H1 (cell line): ENCODE results near the gene COA5. TPM values are rescaled to one million over a fixed set of nuclear protein-coding genes. Genes with fewer than 3 reads are reported as not detected.

Source experiments
- CTCF ChIA-PET: fragments of 300-600 bp; sonication (Branson Sonifier 250); formaldehyde crosslinking; loops from one replicate; lab custom pipeline; 2021; ENCODE audit not compliant: partially characterized antibody; lab: Charles Lee
- POLR2A ChIA-PET: fragments of 300-600 bp; sonication (Branson Sonifier 250); formaldehyde crosslinking; loops from one replicate; lab custom pipeline; 2021; ENCODE audit warnings: inconsistent platforms; ENCODE audit not compliant: partially characterized antibody; lab: Charles Lee
- DNase-seq, 2 experiments: peaks; one replicate each; pipeline versions ENCODE4 v3.0.0 to v3.0.0-alpha.2; 2010 to 2022; ENCODE audit warnings: low spot score in 2 of 2, low read depth in 1 of 2, mixed read lengths in 1 of 2
- FAIRE-seq: peaks from 2 replicates; lab custom pipeline; 2011; peaks lifted over from hg19 to GRCh38; lab: Jason Lieb, UNC
- H2AFZ ChIP-seq: 2 replicates; pipeline ENCODE4 v1.8.1; 2012; ENCODE audit warnings: low read length, inconsistent platforms
- H2AK5ac ChIP-seq: 2 replicates; pipeline ENCODE4 v1.6.1; 2013; ENCODE audit warnings: low read depth, low read length
- H2BK120ac ChIP-seq: replicated peaks from 2 replicates; pipeline ENCODE3; 2013; ENCODE audit warnings: low read depth, low read length, inconsistent platforms
- H2BK12ac ChIP-seq: 2 replicates; pipeline ENCODE4 v1.6.1; 2013; ENCODE audit warnings: low read depth, low read length
- H2BK15ac ChIP-seq: 2 replicates; pipeline ENCODE4 v1.6.1; 2013; ENCODE audit warnings: low read length
- H2BK20ac ChIP-seq: 2 replicates; pipeline ENCODE4 v1.6.1; 2013; ENCODE audit warnings: low read length
- H2BK5ac ChIP-seq: 2 replicates; pipeline ENCODE4 v1.6.1; 2013; ENCODE audit warnings: low read depth, low read length
- H3K14ac ChIP-seq: 2 replicates; pipeline ENCODE4 v1.6.1; 2013; ENCODE audit warnings: inconsistent platforms; ENCODE audit not compliant: insufficient read length
- H3K18ac ChIP-seq: 2 replicates; pipeline ENCODE4 v1.6.1; 2013; ENCODE audit warnings: low read length; ENCODE audit errors: extremely low read depth
- H3K23ac ChIP-seq: 2 replicates; pipeline ENCODE4 v1.6.1; 2013; ENCODE audit warnings: inconsistent platforms; ENCODE audit not compliant: insufficient read length
- H3K23me2 ChIP-seq: 2 replicates; pipeline ENCODE4 v1.6.1; 2013; ENCODE audit warnings: low read depth, low read length
- H3K27ac ChIP-seq: 2 replicates; pipeline ENCODE4 v1.6.1; 2011; ENCODE audit warnings: low read depth, low read length, inconsistent platforms
- H3K27me3 ChIP-seq, 4 experiments: replicated peaks in 1 of 4; 1 replicate in 1 of 4; 2 replicates in 3 of 4; pipeline versions ENCODE4 v1.6.1 to v1.8.1; 2011 to 2013; ENCODE audit warnings: low read length in 3 of 4, mild to moderate bottlenecking in 3 of 4, inconsistent platforms in 2 of 4, mixed read lengths in 2 of 4, moderate library complexity in 1 of 4; ENCODE audit not compliant: control insufficient read depth in 3 of 4, insufficient read depth in 3 of 4; ENCODE audit errors: extremely low read depth in 1 of 4
- H3K36me3 ChIP-seq, 4 experiments: 2 replicates each; pipeline versions ENCODE4 v1.6.1 to v1.8.1; 2011 to 2013; ENCODE audit warnings: mild to moderate bottlenecking in 4 of 4, low read length in 3 of 4, moderate library complexity in 2 of 4, control low read depth in 1 of 4, inconsistent platforms in 1 of 4; ENCODE audit not compliant: insufficient read depth in 4 of 4, control insufficient read depth in 2 of 4
- H3K4ac ChIP-seq: replicated peaks from 2 replicates; pipeline ENCODE3; 2013; ENCODE audit warnings: low read length, low read depth, mixed read lengths, inconsistent platforms; ENCODE audit not compliant: insufficient read length
- H3K4me1 ChIP-seq, 4 experiments: replicated peaks in 1 of 4; 1 replicate in 1 of 4; 2 replicates in 3 of 4; pipeline versions ENCODE4 v1.6.1 to v1.8.1; 2011 to 2013; ENCODE audit warnings: low read length in 3 of 4, inconsistent platforms in 2 of 4, mixed read lengths in 1 of 4; ENCODE audit not compliant: insufficient read depth in 4 of 4, control insufficient read depth in 3 of 4
- H3K4me2 ChIP-seq, 2 experiments: 2 replicates each; pipeline versions ENCODE4 v1.6.1 to v1.8.1; 2011 to 2013; ENCODE audit warnings: low read depth in 2 of 2, low read length in 2 of 2, control low read depth in 1 of 2, inconsistent platforms in 1 of 2, mild to moderate bottlenecking in 1 of 2; ENCODE audit not compliant: insufficient read depth in 1 of 2
- H3K4me3 ChIP-seq, 4 experiments: fragments of 200-600, 300-600 bp in 1 of 4; sonication (generic), shearing (Covaris generic), sonication (Bioruptor Twin) in 1 of 4; 2 replicates each; pipeline versions ENCODE4 v1.5.1 to v1.8.1; 2011 to 2016; ENCODE audit warnings: low read length in 4 of 4, low read depth in 3 of 4, control low read depth in 2 of 4, inconsistent platforms in 2 of 4, mild to moderate bottlenecking in 2 of 4, mixed read lengths in 1 of 4, moderate library complexity in 1 of 4; ENCODE audit not compliant: insufficient read depth in 2 of 4; ENCODE audit errors: extremely low read depth in 1 of 4
- H3K56ac ChIP-seq: replicated peaks from 2 replicates; pipeline ENCODE3; 2013; ENCODE audit warnings: low read depth, mild to moderate bottlenecking, mixed read lengths, low read length, inconsistent platforms; ENCODE audit not compliant: insufficient read length
- H3K79me1 ChIP-seq: 2 replicates; pipeline ENCODE4 v1.6.1; 2013; ENCODE audit warnings: low read depth, low read length, control low read depth
- H3K79me2 ChIP-seq, 2 experiments: 2 replicates each; pipeline versions ENCODE4 v1.6.1 to v1.8.1; 2012 to 2013; ENCODE audit warnings: low read length in 2 of 2, mild to moderate bottlenecking in 2 of 2, inconsistent platforms in 1 of 2; ENCODE audit not compliant: insufficient read depth in 2 of 2, control insufficient read depth in 1 of 2
- H3K9ac ChIP-seq, 4 experiments: replicated peaks in 1 of 4; 1 replicate in 1 of 4; 2 replicates in 3 of 4; pipeline versions ENCODE4 v1.6.1 to v1.8.1; 2011 to 2013; ENCODE audit warnings: low read depth in 3 of 4, low read length in 3 of 4, control low read depth in 2 of 4, mild to moderate bottlenecking in 2 of 4, moderate library complexity in 2 of 4, inconsistent platforms in 1 of 4; ENCODE audit errors: extremely low read depth in 1 of 4
- H3K9me3 ChIP-seq, 2 experiments: 2 replicates each; pipeline versions ENCODE4 v1.6.1 to v1.8.1; 2012 to 2013; ENCODE audit warnings: mild to moderate bottlenecking in 2 of 2, moderate library complexity in 2 of 2, control low read depth in 1 of 2, inconsistent platforms in 1 of 2, low read depth in 1 of 2, low read length in 1 of 2, mixed read lengths in 1 of 2; ENCODE audit not compliant: insufficient read depth in 2 of 2
- H4K20me1 ChIP-seq, 2 experiments: replicated peaks in 1 of 2; 2 replicates each; pipeline versions ENCODE3 to v1.8.1; 2011 to 2013; ENCODE audit warnings: inconsistent platforms in 2 of 2, low read length in 2 of 2, mild to moderate bottlenecking in 1 of 2; ENCODE audit not compliant: insufficient read depth in 2 of 2, control insufficient read depth in 1 of 2
- H4K5ac ChIP-seq: 2 replicates; pipeline ENCODE4 v1.6.1; 2013; ENCODE audit warnings: low read length, low read depth, mixed read lengths, inconsistent platforms; ENCODE audit not compliant: insufficient read length
- H4K8ac ChIP-seq: 2 replicates; pipeline ENCODE4 v1.8.0; 2013; ENCODE audit warnings: mild to moderate bottlenecking, moderate library complexity, low read length, inconsistent platforms; ENCODE audit not compliant: insufficient read depth; ENCODE audit errors: extremely low read depth
- H4K91ac ChIP-seq: replicated peaks from 2 replicates; pipeline ENCODE3; 2013; ENCODE audit warnings: low read length, mixed read lengths, inconsistent platforms; ENCODE audit not compliant: insufficient read length
- ATF3 ChIP-seq: IDR thresholded peaks from 2 replicates; pipeline ENCODE4 v1.6.1; 2011; ENCODE audit warnings: low read depth, mild to moderate bottlenecking, low read length; ENCODE audit not compliant: insufficient read depth
- HDAC2 ChIP-seq, 2 experiments: fragments of 300-600 bp in 1 of 2; sonication (generic) in 1 of 2; IDR thresholded peaks; 2 replicates each; pipeline ENCODE4 v1.6.1; 2011 to 2012; ENCODE audit warnings: low read depth in 2 of 2, low read length in 2 of 2, mild to moderate bottlenecking in 2 of 2, moderate library complexity in 2 of 2, borderline replicate concordance in 1 of 2, inconsistent platforms in 1 of 2
- JUN ChIP-seq: IDR thresholded peaks from 2 replicates; pipeline ENCODE4 v1.6.1; 2011; ENCODE audit warnings: low read depth, mild to moderate bottlenecking, improper control_type of control experiment, low read length
- JUND ChIP-seq: IDR thresholded peaks from 2 replicates; pipeline ENCODE4 v1.6.1; 2011; ENCODE audit warnings: mild to moderate bottlenecking, improper control_type of control experiment, low read length
- RAD21 ChIP-seq, 2 experiments: IDR thresholded peaks in 1 of 2; conservative IDR thresholded peaks in 1 of 2; 2 replicates each; pipeline ENCODE4 v1.6.1; 2011; ENCODE audit warnings: low read depth in 2 of 2, low read length in 2 of 2, improper control_type of control experiment in 1 of 2, inconsistent platforms in 1 of 2, mild to moderate bottlenecking in 1 of 2, moderate library complexity in 1 of 2
- SAP30 ChIP-seq: fragments of 300-600 bp; sonication (generic); IDR thresholded peaks from 2 replicates; pipeline ENCODE4 v1.7.1; 2012; ENCODE audit warnings: low read length, moderate library complexity, mild to moderate bottlenecking, inconsistent platforms; ENCODE audit not compliant: insufficient read depth, insufficient replicate concordance
- USF2 ChIP-seq: IDR thresholded peaks from 2 replicates; pipeline ENCODE4 v1.6.1; 2011; ENCODE audit warnings: low read length, improper control_type of control experiment
- WGBS, 2 experiments: shearing (Covaris generic) in 1 of 2; methylation state at CpG; one replicate each; pipeline versions ENCODE4 v1.1.6 to v1.1.7; 2013 to 2015; ENCODE audit warnings: low lambda C conversion rate in 2 of 2, mixed read lengths in 2 of 2, inconsistent platforms in 1 of 2, low coverage in 1 of 2, missing lambda C conversion rate in 1 of 2; ENCODE audit not compliant: insufficient replicate concordance in 2 of 2, insufficient coverage in 1 of 2, insufficient read length in 1 of 2; ENCODE audit errors: extremely low coverage in 1 of 2, missing lambda C conversion rate in 1 of 2; 5-methylcytosine and 5-hydroxymethylcytosine counted together
- polyA plus RNA-seq, 7 experiments: library from polyadenylated mRNA; depleted of rRNA in 3 of 7; stranded (reverse) in 5 of 7; unstranded in 2 of 7; fragments of >200 nt in 5 of 7; fragments of 200-250 nt in 2 of 7; gene quantifications; 1 replicate in 5 of 7; 2 replicates in 1 of 7; 4 replicates in 1 of 7; pipeline versions ENCODE4 v1.2.1 to v1.2.3, GENCODE V29; 2011 to 2013; ENCODE audit warnings: missing spikeins in 2 of 7, mixed read lengths in 2 of 7
- total RNA-seq: library from RNA; stranded (reverse); fragmentation: NEBNext Ultra II Directional; extraction: Animal tissue kit (Norgen Biotek cat#: 25700); gene quantifications from 2 replicates; pipeline ENCODE4 v1.2.1, GENCODE V29; 2021

Gene COA5
- total and polyA plus RNA-seq, 2 of the 8 experiments (the other 6 are each of a cell fraction or from before 2014, with no cell fraction given), result 20.3 to 24.7 TPM

- no peaks in the 10 kb centered on the region for H3K36me3 ChIP-seq
- H3K4me3 ChIP-seq, result no peak overlapping the region
- CTCF ChIA-PET, result interaction anchor here (0.8 to 2.4 kb wide), 4 partner anchors 11 to 22 kb away, joined by 3 to 8 read pairs (median 4); no protein-coding TSS in a partner anchor
- no peak overlapping the region for H2AK5ac ChIP-seq
- H3K27ac ChIP-seq, result no peak overlapping the region
- no peak overlapping the region for H3K4ac ChIP-seq
- H4K20me1 ChIP-seq, result peaks cover 0 to 1% of the 10 kb centered on the region in 2 experiments
- no peak for FAIRE-seq
- H3K27me3 ChIP-seq, result peaks cover 0 to 1% (median 0%) of the 10 kb centered on the region in 4 experiments; a peak in 1 of 7 replicates
- no peak overlapping the region for H4K5ac ChIP-seq
- 88% methylated on average over 5 of the region's 5 CpGs; no CpG with 5 or more reads in 1 of the 2 experiments for WGBS, 2 experiments
- TF ChIP-seq USF2, result no peak
- no peak for TF ChIP-seq SAP30
- TF ChIP-seq RAD21 (IDR thresholded peaks at IDR 0.05 in 1 of 2, conservative IDR thresholded peaks at IDR 0.05 in 1 of 2; ENCODE audit: low read depth in 2 of 2, low read length in 2 of 2), result no peak
- no peak for TF ChIP-seq JUND
- TF ChIP-seq HDAC2 (IDR thresholded peaks at IDR 0.05; ENCODE audit: borderline replicate concordance in 1 of 2, low read depth in 2 of 2, low read length in 2 of 2), result no peak
- no peak for TF ChIP-seq JUN
- TF ChIP-seq ATF3, result no peak
- H2BK12ac ChIP-seq, result no peak overlapping the region
- no peaks in the 10 kb centered on the region for H3K4me1 ChIP-seq
- no peak overlapping the region for H3K9ac ChIP-seq
- H4K91ac ChIP-seq, result no peak overlapping the region
- DNase-seq, result no peak
- no peak overlapping the region for H2BK20ac ChIP-seq
- no peak overlapping the region for H2BK5ac ChIP-seq
- H3K9me3 ChIP-seq, result no peaks in the 10 kb centered on the region
- H3K18ac ChIP-seq, result no peak overlapping the region
- H3K23ac ChIP-seq, result no peak overlapping the region
- H3K14ac ChIP-seq, result no peak overlapping the region
- POLR2A ChIA-PET, result no interaction called here
- H3K4me2 ChIP-seq, result no peak overlapping the region
- H3K79me1 ChIP-seq, result no peaks in the 10 kb centered on the region
- H3K23me2 ChIP-seq, result no peaks in the 10 kb centered on the region
- H4K8ac ChIP-seq, result no peak overlapping the region
- H2BK15ac ChIP-seq, result no peak overlapping the region
- H2AFZ ChIP-seq, result no peak overlapping the region
- H3K79me2 ChIP-seq, result no peaks in the 10 kb centered on the region
- H2BK120ac ChIP-seq, result no peak overlapping the region
- no peak overlapping the region for H3K56ac ChIP-seq
Observed at GRCh38 chr2:98623657-98624056, 15.3 kb upstream of the COA5 start.
